Measurements from ENCODE around the gene CORO2B.

CORO2B gene

DNA sequence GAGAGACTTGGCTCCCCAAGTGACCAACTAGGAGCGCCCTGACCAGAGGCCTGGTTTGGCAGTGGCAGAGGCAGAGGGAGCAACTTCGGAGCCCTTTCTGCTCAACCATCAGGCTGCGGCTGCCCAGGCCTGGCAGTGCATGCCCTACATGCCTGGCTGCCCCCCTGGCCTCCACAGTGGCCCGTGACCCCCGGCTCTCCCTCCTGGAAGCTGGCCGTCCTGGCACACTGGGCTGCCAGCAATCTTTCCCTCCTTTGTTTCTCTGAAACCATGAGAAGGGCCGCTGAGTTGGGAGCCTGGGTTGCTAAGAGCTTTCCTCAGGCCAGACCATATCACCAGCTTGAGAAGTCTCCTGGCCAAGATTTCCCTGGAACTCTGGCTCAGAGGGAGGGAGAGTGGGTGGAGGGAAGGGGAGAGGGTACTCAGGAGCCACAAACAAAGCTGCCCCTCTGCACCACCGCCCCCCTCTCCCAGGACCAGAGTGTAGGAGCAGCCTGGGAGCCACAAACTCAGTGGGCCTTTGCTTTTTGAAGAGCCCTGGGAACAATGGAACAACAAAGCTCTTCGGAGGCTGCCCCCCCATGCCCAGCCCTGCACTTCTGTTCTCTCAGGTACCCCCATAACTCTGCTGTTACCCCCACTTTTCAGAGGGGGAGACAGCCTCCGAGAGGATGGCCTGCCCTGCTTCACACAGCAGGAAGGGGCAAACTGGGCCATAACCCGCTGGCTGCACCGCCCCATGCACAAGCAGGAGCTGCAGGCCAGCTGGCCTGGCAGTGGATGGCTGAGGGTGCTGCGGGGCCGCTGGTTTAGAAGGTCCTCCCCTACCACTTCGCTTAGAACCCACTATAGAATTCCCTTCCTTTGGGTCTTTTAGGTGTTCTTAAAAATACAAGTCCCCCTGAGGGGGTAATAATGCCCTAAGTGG, 11.3 kb downstream of the CORO2B start:
- no peak for FAIRE-seq
- no peak for DNase-seq (ENCODE audit: low spot score)

GRCh38 chr15:68590721-68591389, 12.1 kb downstream of the CORO2B start:
- peak; percentile 81 for FAIRE-seq
- DNase-seq (ENCODE audit: low spot score): no peak

DNA sequence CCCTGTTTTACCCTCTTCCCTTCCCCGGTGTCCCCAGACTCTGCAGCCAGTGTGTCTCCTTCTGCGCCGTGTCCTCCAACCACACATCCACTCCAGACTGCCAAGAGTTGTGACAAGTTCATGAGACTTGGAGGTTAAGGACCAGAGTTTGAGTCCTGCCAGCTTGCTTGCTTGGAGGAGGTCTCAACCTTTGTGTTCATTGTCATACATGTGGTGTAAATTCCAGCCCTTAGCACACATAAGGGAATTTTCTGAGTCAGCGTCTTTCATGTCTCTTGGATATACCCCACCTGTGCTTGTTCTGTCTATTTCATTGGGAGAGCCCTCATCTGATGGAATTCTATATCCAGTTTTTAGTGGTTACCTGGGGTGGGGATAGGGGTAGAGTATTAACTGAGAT, 13.3 kb downstream of the CORO2B start:
- DNase-seq (ENCODE audit: low spot score) (no peak), FAIRE-seq (peak; percentile 71)

DNA sequence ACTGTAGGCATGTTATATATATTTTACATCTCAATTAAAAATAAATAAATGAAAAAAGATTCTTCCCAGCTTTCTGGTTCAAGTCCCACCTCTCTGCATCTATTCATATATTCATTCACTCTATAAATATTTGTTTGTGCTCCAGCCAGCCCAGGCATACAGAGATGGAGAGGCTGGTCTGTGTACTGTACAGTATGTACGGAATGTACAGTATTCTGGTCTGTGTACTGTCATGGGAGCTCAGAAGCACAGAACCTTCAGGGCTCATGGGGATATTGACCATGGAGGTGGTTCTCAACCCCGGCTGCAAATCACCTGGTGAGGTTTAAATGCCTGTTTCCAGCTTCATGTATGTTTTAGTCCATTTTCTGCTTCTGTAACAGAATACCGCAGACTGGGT, 13.8 kb downstream of the CORO2B start:
- DNase-seq (ENCODE audit: low spot score) (no peak), FAIRE-seq (no peak)

- DNase-seq (ENCODE audit: low spot score): no peak
- FAIRE-seq: no peak
Observed at GRCh38 chr15:68593341-68593740, 14.5 kb downstream of the CORO2B start.

GRCh38 chr15:68593828-68594532, 15.2 kb downstream of the CORO2B start:
- DNase-seq (ENCODE audit: low spot score): no peak
- peak; percentile 50 for FAIRE-seq

DNA sequence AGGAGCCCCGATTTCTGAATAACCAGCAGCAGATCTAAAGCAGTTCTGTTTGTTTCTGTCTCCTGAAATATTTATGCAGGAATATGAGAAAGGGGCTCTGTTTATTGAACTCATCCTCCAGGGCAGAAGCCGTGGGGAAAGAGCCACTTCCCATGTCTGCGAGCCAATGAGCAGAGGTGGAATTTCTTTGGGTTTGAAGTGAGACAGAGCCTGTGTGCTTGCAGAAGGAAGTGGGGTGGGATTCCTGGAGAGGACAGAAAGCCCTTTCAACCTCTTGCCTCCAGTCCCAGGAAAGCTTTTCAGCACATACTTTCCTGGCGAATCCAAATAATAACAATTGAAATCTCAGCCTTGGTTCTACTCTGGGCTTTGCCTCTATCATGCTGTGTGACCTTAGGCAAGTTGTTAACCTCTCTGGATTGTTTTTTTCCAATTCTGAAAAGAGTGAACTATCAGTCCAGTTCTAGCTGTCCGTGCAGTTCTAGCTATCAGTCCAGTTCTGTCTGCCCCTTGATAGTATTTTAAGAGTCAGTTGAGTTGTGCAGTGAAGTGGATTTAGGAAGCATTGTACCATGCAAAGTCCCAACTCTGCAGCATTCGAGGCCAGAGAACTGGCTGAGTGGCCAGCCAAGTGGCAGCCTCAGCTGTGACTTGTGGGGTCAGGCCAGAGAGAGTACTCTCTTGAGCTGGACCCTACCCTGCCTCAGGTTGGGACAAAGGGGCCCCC, 15.9 kb downstream of the CORO2B start:
- FAIRE-seq (no peak), DNase-seq (ENCODE audit: low spot score) (no peak)

DNA sequence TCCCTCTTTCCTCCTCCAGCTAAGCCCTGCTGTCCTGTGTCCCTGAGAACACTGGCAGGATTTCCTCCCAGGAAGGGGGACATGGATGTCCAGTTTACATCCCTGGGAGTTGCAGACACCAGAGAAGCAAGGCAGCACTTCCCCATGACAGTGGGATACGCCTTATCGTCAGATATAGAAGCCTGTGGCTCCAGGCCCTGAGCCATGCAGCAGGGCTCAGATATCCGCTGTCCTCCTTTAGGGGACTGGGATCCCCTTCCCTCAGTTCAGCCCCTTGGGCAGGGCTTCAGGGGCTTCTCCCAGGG, 16.4 kb downstream of the CORO2B start:
- no peak for FAIRE-seq

GRCh38 chr15:68595761-68596160, 17.0 kb downstream of the CORO2B start:
- FAIRE-seq (no peak), DNase-seq (ENCODE audit: low spot score) (no peak)

More for the DNA sequence above, 16.4 kb downstream of the CORO2B start:
- DNase-seq (ENCODE audit: low spot score): no peak

DNA sequence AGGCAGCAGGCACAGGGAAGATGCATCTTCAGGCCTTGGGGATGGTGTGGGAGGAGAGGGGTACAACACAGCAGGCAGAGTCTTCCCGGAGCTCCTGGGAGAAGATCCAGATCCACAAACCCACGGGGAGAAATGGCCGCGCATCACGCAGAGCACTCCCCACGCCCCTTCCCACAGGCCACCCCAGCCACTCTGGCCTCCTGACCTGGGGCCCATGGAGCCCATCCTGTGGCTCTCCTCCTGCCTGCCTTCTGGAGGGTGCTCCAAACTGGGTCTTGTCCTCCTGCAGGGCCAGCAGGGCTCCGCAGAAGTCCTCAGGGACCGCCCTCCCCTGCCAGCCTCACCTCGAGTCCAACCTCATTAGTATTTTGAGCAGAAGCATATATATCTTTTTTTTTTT, 17.9 kb downstream of the CORO2B start:
- FAIRE-seq (no peak), DNase-seq (ENCODE audit: low spot score) (no peak)

DNA sequence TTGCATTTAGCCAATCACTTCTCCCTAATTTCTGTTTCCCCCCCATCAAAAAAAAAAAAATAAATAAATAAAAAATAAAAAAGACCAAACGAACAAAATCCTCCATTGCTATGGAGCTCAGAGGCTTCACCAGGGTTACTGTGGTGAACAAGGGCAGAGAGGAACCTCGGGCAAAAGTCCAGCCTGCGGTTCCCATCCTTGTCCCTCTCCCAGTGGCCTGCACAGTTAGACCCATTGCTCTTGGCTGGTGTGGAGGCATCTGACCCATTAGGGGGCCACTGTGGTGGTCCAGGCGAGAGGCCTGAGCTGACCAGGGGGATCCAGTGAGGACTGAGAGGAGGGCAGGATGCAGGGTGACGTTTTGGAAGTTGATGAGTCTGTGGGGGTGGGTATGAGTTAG, 18.8 kb downstream of the CORO2B start:
- DNase-seq (ENCODE audit: low spot score): no peak
- FAIRE-seq: no peak

- DNase-seq (ENCODE audit: low spot score) (no peak), FAIRE-seq (no peak)
Observed at GRCh38 chr15:68598171-68599152, 19.7 kb downstream of the CORO2B start.

DNA sequence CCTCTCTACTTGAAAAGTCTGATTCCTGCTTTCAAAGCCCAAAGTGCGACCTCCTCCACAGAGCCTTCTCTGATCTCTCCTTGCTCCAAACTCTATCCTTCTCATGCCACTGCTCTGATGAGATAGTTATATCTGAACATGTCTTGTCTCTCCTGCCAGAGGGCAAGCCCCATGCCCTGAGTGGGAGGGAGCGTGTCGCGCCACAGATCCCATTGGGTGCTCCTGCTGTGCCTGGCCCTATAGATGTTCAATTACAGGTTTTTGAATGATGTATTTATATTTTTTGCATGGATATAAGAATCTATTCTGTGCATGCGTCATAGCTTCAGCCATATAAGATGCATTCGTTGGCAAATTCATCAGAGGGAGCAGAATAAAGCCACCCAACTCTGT, 20.4 kb downstream of the CORO2B start:
- FAIRE-seq: no peak
- DNase-seq (ENCODE audit: low spot score): no peak

- DNase-seq (ENCODE audit: low spot score) (no peak), FAIRE-seq (peak; percentile 42)
Observed at GRCh38 chr15:68599560-68600071, 20.8 kb downstream of the CORO2B start.

DNA sequence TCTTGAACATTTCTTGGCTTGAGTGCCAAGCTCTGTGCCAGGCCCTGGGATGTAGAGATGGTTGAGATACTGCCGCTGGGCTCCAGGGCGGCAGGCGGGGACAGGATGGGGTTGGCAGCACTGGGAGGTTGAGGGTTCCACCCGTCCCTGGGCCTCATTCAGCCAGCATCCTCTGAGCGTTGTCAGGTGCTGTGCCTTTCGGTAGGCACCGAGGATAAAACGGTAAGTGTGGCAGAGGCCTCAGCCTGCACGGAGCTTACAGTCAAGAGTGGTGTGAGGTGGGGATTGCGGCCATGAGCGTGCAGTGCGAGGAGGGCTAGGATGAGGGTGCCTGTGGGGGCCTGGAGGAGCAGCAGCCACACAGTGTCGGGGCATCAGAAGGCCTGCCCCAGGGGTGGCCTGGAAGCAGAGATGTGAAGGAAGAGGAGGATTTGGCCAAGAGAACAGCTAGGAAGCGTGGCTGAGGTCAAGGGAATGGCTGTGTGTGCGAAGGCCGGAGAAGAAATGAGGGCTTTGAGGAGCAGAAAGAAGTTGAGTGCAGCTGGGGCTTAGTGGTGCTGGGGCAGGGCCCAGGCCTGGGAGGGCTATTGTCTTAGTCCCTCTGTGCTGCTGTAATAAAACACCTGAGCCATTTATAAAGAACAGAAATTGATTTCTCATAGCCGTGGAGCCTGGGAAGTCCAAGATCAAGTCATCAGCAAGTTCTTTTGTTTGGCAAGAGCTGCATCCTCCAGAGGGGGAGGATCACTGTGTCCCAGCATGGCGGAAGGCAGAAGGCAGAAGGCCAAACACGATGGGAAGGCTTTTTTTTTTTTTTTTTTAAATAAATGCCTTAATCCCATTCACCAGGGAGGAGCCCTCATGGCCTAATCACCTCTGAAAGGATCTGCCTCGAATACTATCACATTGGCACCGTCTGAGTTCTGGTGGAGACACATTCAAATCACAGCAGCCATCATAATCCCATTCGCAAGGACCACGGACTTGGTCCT, 22.7 kb downstream of the CORO2B start:
- DNase-seq (ENCODE audit: low spot score): no peak
- FAIRE-seq: no peak

DNA sequence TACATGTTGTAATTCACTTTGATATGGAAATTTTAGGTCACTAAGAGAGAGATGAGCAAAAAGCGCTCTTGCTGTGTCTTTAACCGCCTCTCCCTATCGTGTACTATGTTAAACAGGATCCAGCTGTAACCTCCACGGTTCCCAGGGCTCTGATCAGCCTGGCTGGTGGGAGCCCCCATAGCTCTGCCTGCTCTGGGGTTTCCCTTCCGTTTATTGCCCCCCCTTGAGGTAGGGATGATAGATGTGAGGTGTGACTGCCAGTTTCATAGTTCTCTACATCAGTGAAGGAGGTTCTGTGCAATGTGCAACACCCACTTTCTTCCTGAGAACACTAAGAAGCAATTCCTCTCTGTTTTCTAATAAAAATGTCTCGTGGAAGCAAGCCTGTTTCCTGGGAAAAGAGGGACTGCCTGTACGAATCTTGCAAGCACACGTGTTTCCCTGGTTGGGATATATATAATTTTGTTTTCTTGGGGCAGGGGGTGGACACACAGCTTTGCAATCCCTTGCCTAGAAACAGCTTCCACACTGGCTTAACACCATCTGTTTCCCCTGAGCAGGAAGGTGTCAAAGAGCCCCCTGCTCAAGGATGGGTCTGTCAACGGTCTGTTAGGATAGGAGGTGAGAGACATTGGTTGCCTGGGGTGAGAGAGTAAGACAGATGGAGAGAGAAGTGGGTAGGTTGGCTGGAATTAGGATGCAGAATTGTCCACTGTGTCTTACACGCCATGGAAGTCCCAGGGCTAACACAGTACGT, 23.8 kb downstream of the CORO2B start:
- DNase-seq (ENCODE audit: low spot score) (no peak), FAIRE-seq (peak; percentile 27)

DNA sequence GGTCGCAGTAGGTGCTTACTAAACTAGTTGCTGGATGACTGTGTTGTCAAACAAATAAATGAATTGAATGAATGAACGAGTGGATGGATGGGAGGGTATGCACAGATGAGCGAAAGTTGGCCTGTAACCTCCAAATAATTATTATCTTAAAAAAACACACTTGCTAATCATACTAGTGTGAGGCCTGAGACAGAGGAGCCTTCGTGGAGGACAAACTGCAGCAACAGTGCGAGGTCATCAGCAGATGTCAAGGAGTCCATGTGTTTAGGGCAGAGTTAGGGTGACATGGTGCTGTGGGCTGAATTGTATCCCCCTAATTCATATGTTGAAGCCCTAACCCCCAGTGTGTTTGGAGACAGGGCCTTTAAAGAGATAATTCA, 24.4 kb downstream of the CORO2B start:
- FAIRE-seq (peak; percentile 93), DNase-seq (ENCODE audit: low spot score) (no peak)

- FAIRE-seq: peak; percentile 30
- DNase-seq (ENCODE audit: low spot score): no peak
Observed at GRCh38 chr15:68603951-68604350, 25.2 kb downstream of the CORO2B start.

All from urothelium cell line (cell line).